HG03196 (cell line): ENCODE data around the gene TTC19.
A peak's percentile ranks its signal among the peaks of the same experiment; 100 is the strongest.
"Not testable (repeated sequence)": the region's sequence is repeated elsewhere in the genome, so short reads cannot be mapped to it uniquely, and the experiment has no call there.

ENCODE experiments used
- ATAC-seq: cut with Tn5 transposase; IDR thresholded peaks from one replicate; pipeline ENCODE4 v1.9.1; 2021; ENCODE audit not compliant: unreplicated experiment

TTC19 gene

DNA sequence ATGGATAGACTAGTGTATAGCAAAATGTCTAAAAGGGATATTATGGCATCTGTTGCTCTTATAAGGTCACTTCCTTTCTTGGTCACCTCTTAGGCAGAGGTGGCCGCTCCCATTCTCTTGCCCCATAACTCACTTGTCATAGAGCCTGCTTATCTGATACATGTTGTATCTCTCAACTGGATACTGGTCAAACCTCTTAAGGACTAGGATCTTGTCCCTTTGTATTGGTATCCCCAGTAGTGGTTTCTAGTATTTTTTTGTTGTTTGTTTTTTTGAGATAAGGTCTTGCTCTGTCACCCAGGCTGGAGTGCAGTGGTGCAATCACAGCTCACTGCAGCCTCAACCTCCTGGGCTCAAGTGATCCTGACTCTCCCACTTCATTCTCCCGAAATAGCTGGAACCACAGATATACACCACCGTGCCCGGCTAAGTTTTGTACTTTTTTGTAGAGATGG lies 27.1 kb upstream of the TTC19 start:
- no peak for ATAC-seq

DNA sequence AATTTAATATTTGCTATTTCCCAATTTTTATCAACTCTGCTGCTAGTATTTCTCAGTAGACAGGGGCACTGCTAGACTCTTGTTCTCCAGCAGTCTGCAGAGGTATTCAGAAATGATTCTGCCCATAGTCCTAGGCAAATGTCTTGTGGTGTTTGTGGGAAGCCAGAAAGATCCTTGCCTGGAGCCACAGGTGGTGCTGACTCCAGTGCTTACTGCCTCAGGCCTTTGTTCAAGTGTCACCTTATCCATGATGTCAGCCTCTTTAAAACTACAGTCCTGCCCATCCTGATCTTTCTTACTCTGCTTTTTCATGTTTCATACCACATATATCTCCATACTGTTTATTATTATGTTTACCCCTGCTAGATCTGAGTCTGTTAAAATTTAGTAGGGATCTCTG lies 26.6 kb upstream of the TTC19 start:
- no peak for ATAC-seq

DNA sequence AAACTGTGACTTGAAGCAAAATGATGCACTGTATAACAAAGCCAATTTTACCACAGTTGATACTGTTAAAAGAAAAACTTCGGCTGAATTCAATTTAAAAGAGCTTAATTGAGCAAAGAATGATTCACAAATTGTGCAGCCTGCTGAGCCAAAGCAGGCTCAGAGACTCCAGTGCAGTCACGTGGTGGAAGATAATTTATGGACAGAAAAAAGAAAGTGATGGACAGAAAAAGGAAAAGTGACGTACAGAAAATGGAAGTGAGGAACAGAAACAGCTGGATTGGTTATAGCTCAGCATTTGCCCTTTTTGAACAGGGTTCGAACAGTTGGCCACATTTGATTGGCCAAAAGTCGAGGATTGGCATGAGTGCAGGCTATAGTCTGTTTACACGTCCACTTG lies 25.8 kb upstream of the TTC19 start:
- ATAC-seq, result no peak

DNA sequence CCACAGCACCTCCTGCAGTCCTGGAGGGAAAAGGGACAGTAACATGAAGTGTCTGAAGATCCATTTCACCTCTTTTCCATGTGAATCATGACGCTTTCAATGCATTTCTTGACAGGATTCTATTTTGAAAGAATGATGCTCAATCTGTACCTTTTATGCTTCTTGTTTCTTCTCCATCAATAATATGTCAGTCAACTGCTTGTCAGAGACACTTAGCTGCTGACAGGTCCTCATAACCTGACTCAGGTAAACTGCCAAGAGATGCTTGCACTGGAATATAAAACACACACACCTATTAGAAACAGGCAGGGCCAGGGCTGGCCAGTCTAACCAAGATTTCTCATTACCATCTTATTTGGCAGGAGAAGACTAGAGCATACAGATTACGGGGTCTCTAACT lies 21.7 kb upstream of the TTC19 start:
- ATAC-seq, result no peak

DNA sequence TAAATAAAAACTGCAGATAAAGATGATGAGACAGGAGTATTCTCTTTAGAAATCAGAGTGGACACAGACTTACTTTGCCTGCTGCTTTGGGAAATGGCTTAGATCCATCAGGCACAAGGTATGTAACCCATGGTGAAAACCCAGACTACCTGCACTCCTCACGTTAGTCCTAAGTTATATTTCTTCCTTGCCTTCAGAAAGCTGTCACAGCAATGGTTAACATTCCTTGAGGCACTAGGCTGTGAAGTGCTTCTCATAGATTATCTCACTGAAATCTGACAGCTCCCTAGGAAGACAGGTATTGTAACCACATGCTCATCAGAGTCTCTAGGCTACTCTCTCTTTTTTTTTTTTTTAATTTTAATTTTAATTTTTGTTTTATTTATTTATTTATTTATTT lies 21.0 kb upstream of the TTC19 start:
- no peak for ATAC-seq

DNA sequence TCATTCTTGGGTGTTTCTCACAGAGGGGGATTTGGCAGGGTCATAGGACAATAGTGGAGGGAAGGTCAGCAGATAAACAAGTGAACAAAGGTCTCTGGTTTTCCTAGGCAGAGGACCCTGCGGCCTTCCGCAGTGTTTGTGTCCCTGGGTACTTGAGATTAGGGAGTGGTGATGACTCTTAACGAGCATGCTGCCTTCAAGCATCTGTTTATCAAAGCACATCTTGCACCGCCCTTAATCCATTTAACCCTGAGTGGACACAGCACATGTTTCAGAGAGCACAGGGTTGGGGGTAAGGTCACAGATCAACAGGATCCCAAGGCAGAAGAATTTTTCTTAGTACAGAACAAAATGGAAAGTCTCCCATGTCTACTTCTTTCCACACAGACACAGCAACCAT lies 20.6 kb upstream of the TTC19 start:
- not testable (repeated sequence) for ATAC-seq

DNA sequence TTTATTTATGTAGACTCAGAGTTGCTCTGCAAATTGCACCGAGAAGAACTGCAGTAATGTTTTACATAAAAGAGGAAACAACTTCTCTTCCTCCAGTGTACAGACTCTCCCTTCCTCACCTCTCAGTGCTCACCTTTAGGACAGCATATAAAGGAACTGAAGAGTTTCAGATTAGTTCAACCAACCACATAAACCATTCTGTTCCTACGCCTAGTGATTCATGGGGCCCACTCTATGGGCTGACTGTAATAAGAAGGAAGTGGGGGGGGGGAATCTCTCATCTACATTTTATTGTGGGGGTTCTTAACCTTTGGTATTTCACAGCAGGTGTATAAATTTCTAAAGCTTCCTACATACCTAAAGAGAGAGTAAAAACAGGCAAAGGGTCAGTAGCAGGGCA lies 18.4 kb upstream of the TTC19 start:
- ATAC-seq, result no peak

DNA sequence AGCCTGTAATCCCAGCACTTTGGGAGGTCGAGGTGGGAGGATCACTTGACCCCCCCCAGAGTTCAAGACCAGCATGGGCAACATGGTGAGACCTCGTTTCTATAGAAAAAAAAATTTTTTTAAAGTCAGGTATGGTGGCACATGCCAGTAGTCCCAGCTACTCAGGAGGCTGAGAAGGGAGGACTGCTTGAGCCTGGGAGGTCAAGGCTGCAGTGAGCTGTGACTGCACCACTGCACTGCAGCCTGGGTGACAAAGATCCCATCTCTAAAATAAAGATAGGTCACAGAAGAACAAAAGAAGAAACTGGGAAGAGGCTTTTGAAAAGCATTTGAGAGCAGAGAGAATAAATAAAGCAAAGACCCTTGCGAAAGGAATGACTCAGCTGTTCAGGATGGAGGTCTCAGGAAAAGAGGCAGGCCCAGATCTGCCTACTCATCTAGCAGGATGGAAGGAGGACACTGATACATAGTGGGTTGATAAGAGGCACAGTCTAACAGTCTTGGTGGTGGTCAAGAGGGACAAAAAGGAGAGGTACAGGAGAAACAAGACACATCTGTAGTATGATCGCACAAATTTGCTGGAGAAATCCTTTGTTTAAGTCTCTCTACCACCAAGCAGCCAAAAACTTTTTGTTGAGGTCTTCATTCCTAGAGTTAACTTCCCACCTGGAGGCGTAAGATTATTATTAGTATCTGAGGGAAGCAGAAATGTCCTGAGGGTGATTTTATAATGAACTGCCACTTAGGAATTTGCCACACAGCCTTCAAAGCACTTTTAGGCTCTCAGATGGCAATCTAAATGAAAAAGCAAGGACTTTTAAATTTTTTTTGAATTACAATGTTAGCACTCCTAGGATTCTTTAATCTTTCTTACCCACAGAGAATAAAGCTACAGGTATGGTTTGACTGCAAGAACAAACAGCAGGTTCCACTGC lies 17.7 kb upstream of the TTC19 start:
- no peak for ATAC-seq

DNA sequence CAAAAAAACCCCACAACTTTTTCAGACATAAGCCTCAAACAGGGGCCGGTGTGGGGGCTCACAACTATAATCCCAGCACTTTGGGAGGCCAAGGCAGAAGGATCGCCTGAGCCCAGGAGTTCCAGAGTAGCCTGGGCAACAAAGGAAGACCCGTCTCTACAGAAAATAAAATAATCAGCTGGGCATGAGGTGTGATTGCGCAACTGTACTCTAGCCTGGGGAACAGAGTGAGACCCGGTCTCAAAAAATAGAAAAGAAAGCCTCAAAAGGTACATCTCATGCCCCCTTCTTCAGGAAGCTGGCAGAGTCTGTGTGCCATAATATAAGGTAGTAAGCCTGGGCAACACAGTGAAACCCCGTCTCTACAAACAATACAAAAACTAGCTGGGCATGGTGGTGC lies 3.3 kb upstream of the TTC19 start:
- no peak for ATAC-seq

DNA sequence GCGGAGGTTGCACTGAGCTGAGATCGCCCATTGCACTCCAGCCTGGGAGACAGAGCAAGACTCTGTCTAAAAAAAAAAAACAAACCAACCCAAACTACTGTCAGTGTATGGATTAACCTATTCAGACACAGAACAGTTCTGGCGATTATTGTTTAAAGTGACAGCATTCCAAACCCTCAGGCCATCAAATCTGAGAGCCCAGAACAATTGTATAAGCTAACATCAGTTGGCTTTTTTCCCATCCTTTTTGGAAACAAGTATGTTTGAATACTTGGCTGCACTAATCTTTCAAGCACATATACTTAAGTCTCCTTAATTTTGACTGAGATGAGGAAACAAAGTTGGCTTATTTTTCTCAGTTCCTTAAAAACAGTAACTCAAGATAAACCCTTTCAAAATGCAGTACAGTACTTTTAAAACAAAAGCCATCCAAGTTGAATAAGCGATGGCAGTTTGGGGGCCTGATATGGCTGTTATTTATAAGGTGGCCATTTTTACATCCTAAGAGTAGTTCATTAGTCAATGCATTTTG lies 1.5 kb upstream of the TTC19 start:
- ATAC-seq, result no peak

DNA sequence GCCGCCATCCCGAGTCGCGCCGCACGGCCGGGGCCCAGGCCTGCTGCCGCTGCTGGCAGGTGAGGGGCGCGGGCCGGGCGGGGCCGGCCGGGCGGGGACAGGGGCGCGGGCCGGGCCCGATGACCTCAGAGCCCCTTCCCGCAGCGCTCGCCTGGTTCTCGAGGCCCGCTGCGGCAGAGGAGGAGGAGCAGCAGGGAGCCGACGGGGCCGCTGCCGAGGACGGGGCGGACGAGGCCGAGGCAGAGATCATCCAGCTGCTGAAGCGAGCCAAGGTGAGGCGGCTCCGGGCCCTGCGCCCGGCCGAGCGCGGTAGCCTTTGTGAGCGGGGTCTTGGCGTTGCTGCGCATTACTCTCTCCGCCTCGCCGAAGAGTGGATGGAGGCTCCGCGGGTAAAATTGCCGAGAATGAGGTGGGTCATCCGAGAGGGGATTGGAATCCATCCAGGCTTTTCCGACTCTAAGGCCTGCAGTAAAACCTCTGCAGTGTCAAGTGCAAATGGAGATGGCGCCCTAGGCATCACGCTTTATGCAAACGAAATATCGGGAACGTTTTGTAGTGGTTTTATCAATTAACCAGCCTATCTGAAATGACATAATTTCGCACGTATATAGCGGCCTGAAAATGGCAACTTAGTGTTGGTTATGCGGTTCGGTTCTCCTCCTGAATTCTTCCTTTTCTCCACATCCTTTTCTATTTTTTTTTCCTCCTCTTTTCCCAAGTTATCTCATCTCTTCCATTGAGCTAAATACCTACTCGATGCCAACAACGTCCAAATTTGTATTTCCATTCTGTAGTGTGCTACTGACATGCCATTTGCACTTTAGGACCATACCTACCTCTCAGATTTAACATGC lies 577 bp downstream of the TTC19 start:
- ATAC-seq, result peak; percentile 34

DNA sequence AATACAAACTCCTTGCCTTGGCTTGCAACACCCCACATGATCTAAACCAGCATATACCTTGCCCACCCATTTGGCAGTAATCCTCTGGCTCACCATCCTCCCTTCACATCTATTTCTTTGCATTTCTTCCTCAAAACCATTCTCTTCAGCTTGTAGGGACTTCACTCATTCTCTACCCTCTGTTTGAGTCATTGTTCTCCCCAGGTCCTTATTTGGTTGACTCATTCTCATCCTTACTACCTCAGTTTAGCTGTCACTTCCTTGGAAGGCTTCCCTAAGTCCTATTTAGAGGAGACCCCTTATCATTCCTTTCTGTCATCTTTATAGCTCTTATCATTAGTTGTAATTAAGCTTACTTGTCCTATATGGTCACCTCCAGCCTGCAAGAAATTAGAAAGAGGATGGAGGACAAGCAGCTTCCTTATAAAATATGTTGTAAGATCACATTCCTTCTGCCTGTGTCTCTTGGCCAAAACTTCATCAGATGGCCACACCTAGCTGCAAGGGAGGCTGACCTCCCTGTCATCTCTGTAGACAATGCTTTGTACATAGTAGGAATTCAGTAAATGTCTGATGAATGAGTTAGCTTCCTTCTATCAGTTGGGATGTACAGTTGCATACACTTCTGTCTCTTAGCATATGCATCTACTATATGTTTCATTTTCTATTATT lies 1.7 kb downstream of the TTC19 start:
- no peak for ATAC-seq

DNA sequence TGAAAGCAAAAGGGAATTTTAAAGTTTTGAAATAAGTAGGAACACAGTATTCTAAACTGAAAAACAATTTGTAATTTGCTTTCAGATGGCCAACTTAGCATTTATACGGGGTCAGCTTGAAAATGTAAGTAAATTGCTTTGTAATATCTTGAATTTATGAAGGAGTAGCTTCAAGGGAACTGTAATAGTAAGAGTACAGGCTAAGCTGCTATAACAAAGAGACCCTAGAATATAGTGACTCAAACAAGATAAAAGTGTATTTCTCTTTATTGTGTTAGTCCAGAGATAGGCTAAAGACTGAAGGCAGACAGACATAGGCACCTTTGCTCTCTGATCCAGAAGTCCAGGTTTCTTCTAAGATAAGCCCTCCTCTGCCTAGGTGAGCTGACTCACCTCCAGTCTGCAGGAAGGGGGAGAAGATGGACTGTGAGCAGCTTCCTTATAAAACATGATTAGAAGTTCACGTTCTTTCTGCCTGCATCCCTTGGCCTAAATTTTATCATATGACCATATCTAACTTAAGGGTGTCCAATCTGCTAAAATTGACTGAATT lies 3.2 kb downstream of the TTC19 start:
- no peak for ATAC-seq

DNA sequence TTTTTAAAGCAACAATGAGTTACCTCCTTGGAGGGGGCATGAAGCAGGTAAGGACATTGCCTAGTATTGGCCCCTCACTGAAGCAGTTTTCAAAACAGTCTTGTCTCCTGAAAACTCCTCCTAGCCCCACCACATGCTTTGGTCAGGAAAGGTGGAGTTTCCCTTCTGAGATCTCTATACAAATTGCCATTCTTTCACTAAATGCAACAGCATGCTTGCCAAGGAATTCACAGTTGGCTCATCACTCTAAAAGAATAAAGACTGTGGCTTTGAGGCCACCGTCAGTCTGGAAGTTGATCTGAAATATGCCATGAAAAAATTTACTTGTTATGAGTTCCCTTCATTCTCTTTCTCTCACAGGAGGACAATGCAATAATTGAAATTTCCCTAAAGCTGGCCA lies 4.2 kb downstream of the TTC19 start:
- ATAC-seq, result no peak

DNA sequence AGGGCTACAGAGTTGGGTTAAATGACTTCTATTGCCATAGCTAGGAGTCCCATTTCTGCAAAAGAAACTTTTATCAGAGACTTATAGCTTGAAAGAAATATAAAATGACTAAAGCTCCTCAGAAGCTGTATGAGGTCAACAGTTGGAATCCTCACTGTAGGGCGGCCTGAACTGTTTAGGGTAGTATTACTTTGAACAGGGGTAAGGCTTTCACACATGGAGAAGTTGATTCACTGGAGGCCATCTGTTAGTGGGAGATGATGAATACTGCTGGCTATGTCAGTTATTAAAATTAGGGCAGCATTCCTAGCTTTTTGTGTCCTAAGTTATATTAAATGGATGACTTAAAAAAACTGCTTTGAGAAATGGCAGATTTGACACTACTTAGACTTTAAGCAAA lies 6.0 kb downstream of the TTC19 start:
- ATAC-seq, result no peak

DNA sequence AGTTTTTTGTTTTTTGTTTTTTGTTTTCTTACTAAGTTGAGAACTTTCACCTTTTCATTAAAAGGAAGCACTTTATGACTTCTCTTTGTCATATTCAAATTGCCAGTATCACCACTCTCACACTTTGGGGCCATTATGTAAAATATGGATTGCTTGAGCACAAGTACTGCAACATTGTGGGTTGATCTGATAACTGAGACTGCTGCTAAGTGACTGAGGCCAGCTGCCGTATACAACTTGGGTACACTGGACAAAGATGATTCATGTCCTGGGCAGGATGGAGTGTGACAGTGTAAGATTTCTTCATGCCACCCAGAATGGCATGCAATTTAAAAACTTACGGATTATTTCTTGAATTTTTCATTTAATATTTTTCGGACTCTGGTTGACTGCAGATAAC lies 7.8 kb downstream of the TTC19 start:
- ATAC-seq, result no peak

DNA sequence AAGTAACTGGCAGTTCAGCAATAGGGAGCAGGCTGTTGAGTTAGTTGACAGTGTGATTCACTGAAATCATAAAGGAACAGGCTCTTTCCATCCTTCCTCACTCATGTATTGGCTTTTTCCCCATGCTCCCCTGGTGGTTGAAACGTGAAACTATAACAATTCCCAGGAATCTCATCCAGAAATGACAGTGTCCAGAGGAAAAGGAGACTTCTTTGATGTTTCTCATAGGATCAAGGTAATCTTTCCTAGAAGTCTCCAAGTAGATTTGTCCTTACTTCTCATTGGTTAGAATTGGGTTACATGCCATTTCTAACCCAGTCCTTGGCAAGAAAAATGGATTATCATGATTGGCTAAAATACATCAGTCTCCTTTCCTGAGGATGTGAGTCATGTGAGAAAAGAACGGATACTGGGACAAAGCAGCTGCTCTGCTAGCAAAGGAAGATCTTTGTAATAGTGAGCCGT lies 14.4 kb downstream of the TTC19 start:
- ATAC-seq, result no peak

DNA sequence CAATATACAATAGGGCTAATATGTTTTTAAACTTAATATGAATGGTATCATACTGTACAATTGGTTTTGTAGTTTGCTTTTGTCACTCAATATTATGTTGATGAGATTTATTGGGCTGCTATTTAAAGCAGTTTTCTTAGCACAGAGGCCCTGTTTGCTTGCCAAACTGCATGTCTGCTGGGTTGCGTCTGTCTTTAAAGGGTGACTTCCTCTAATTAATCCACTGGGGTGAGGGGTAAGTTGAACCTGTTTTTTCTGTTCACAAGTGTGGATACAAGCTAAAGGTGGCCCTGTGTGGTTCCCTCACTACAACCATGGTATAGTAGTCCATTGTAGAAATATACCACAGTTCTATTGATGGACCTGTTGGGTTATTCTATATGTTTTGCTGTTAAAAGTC lies 19.7 kb downstream of the TTC19 start:
- no peak for ATAC-seq

DNA sequence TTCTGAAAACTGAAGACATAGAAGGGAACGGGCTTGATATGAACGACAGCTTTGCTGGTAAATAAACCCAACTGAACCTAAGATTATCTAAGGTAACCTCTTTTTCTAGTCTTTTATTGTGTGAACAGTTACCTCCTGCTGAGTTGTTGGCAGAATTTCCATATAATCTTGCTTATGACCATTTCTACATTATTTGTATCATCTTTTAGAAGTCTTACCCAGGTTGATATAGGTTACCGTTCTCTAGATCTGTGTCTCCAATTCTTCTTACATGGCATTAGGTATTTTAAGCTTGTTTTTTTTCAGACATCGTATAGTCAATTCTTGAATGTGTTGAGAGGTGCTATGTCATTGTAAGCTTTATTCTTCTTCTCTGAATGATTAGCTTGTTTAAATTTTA lies 24.3 kb downstream of the TTC19 start:
- ATAC-seq, result no peak

DNA sequence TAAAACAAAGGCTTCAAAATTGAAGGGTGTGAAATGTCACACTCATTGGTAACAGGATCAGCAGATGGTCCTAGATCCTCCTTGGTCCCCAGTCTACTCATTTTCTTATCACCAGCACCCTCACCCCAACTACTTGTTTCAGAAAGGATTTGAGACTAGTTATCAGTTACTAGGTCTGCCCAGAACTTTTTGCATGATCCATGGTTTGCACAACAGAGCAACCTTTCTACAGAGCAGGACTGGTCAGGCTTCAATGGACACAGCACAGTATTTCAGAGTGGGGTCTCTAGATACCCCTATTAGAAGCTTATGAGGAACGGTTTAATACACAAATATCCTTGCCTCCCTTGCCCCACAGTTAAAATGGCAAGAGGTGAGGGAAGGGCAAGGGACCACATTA lies 25.6 kb downstream of the TTC19 start:
- ATAC-seq, result no peak

DNA sequence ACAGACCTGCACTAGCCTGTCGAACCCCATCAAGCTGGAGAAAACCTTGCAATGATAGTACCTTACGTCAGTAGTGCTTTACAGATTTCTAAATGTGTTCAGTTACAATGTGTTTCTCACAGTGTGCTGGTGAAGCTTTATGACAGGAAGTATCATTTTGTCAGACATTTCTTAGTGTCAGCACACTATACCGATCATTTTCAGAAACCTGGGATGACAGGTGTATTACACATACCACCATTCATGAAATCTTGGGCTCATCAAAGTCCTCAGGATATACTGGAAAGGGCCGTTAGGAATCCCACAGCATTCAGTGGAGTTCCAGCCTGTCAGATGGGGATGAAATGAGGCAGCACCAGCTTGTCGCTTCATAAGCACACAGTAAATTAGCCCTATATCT lies 27.3 kb downstream of the TTC19 start:
- no peak for ATAC-seq
